Measurements from ENCODE around the gene ESR1.

DNA sequence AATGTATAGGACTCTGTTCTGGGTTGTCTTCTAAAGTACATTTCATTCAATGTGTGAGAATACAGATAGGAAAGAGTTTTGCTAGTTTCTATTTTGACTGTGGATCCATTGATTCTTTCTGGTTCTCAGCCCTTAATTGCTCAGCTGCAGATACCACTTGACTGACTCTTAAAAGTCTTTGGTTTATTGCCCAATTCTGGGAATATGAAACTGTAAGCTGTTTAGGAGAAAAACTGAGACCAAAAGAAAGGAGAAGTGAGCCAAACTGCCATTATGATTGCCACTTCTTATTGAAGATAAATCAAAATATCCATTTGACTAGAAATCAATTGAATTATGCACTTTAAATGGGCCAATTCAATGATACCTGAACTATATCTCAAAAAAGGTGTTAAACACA, 211.4 kb downstream of the ESR1 start:
- TF ChIP-seq, protein P1, sequence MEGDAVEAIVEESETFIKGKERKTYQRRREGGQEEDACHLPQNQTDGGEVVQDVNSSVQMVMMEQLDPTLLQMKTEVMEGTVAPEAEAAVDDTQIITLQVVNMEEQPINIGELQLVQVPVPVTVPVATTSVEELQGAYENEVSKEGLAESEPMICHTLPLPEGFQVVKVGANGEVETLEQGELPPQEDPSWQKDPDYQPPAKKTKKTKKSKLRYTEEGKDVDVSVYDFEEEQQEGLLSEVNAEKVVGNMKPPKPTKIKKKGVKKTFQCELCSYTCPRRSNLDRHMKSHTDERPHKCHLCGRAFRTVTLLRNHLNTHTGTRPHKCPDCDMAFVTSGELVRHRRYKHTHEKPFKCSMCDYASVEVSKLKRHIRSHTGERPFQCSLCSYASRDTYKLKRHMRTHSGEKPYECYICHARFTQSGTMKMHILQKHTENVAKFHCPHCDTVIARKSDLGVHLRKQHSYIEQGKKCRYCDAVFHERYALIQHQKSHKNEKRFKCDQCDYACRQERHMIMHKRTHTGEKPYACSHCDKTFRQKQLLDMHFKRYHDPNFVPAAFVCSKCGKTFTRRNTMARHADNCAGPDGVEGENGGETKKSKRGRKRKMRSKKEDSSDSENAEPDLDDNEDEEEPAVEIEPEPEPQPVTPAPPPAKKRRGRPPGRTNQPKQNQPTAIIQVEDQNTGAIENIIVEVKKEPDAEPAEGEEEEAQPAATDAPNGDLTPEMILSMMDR (IDR thresholded peaks at IDR 0.05) = no peak
- TF ChIP-seq POLR2A (IDR thresholded peaks at IDR 0.05) (no peak), EP300 (IDR thresholded peaks at IDR 0.05) (no peak), POLR2AphosphoS5 (IDR thresholded peaks at IDR 0.05) (no peak)

Data from upper lobe of left lung (tissue), 4 donors.